BE2C (cell line): ENCODE measurements around the gene GAD1.

Experiments
- DNase-seq: peaks from one replicate; pipeline ENCODE4 v3.0.0-alpha.2; 2020
- H3K27me3 ChIP-seq: fragments of 250-450 bp; sonication (Bioruptor Pico); 2 replicates; pipeline ENCODE4 v1.5.1; 2020; ENCODE audit warnings: mild to moderate bottlenecking
- H3K36me3 ChIP-seq: fragments of 250-450 bp; sonication (Bioruptor Pico); 2 replicates; pipeline ENCODE4 v1.5.1; 2020; ENCODE audit warnings: mild to moderate bottlenecking
- H3K4me1 ChIP-seq: fragments of 250-450 bp; sonication (Bioruptor Pico); 2 replicates; pipeline ENCODE4 v1.5.1; 2020
- H3K4me3 ChIP-seq: 2 replicates; pipeline ENCODE4 v1.5.1; 2011; ENCODE audit warnings: low read depth, low read length
- H3K9me3 ChIP-seq: fragments of 250-450 bp; sonication (Bioruptor Pico); 2 replicates; pipeline ENCODE4 v1.5.1; 2020
- TF ChIP-seq, protein P1 (sequence below): IDR thresholded peaks from 2 replicates; pipeline ENCODE4 v1.5.1; 2012; ENCODE audit warnings: mild to moderate bottlenecking, low read depth, low read length

Gene GAD1

DNA sequence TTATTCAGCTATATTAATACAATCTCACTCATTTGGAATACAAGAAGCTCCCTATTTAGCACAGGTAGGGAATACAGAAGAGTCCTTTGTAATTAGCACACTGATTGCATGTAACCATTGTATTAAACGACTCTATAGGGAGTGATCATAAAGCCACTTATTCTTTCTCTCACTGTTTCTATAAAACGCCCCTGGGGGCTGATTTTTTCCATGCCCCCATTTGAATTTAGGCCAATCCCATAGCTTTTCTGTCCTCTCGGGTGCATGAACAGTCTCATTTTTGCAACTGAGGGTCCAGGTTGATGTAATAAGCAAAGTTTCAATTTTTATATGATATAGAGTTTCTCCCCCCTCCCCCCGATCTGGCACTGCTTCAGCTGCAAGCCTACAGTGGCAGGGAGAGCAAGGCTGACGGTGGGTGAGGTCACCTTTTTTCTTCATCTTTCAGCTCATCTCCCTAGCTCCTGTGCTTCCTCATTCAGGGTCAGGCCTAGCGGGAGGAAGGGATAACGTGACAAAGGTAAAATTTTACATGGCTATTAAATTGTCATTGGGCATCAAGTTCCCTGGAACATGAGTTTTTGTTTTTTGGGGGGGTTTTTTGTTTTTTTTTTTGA lies 45.7 kb downstream of the GAD1 start:
- TF ChIP-seq, protein P1, sequence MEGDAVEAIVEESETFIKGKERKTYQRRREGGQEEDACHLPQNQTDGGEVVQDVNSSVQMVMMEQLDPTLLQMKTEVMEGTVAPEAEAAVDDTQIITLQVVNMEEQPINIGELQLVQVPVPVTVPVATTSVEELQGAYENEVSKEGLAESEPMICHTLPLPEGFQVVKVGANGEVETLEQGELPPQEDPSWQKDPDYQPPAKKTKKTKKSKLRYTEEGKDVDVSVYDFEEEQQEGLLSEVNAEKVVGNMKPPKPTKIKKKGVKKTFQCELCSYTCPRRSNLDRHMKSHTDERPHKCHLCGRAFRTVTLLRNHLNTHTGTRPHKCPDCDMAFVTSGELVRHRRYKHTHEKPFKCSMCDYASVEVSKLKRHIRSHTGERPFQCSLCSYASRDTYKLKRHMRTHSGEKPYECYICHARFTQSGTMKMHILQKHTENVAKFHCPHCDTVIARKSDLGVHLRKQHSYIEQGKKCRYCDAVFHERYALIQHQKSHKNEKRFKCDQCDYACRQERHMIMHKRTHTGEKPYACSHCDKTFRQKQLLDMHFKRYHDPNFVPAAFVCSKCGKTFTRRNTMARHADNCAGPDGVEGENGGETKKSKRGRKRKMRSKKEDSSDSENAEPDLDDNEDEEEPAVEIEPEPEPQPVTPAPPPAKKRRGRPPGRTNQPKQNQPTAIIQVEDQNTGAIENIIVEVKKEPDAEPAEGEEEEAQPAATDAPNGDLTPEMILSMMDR, result no peak
- DNase-seq, result no peak
- Histone ChIP-seq H3K9me3 (no peaks in the 10 kb centered on the region), H3K4me1 (no peaks in the 10 kb centered on the region), H3K4me3 (no peak overlapping the region), H3K36me3 (no peaks in the 10 kb centered on the region), H3K27me3 (no peaks in the 10 kb centered on the region)

DNA sequence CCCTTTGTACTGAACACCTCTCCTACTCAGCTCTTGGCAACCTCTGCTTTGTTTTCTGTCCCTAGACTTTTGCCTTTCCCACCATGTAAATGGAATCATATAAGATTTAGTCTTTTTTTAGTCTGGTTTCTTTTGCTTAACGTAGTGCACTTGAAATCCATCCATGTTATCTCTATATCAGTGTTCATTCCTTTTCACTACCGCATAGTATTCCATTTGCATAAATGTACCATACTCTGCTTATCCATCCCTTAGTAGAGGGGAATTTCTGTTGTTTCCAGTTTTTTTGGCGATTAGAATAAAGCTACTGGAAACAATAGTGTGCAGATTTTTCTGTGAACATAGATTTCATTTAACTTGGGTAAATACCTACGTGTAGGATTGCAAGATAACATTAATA lies 46.4 kb downstream of the GAD1 start:
- Histone ChIP-seq H3K9me3 (no peaks in the 10 kb centered on the region), H3K36me3 (no peaks in the 10 kb centered on the region), H3K27me3 (no peaks in the 10 kb centered on the region), H3K4me1 (no peaks in the 10 kb centered on the region), H3K4me3 (no peak overlapping the region)
- TF ChIP-seq, protein P1, result no peak
- no peak for DNase-seq

DNA sequence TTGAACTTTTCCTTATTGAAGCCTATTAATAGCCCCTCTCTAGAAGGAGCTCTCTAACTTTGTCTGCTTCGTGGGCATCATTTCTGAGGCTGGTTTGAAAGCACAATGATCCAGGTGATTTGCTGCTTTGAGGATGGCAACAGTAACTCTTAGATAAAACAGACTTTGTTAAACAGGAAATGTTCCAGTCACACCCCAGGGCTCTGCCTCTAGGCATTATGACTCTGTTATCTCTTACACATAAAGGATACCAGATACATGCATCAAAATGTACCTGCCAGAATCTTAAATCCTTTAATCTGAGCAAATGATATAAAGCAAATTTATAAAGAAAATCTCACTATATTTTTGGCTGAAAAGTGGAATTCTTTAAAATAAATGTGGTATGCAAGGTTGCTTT lies 52.3 kb downstream of the GAD1 start:
- no peaks in the 10 kb centered on the region for H3K4me1 ChIP-seq
- H3K36me3 ChIP-seq, result no peaks in the 10 kb centered on the region
- TF ChIP-seq, protein P1, result no peak
- no peak for DNase-seq
- H3K4me3 ChIP-seq, result no peak overlapping the region
- no peaks in the 10 kb centered on the region for H3K27me3 ChIP-seq
- H3K9me3 ChIP-seq, result no peaks in the 10 kb centered on the region

DNA sequence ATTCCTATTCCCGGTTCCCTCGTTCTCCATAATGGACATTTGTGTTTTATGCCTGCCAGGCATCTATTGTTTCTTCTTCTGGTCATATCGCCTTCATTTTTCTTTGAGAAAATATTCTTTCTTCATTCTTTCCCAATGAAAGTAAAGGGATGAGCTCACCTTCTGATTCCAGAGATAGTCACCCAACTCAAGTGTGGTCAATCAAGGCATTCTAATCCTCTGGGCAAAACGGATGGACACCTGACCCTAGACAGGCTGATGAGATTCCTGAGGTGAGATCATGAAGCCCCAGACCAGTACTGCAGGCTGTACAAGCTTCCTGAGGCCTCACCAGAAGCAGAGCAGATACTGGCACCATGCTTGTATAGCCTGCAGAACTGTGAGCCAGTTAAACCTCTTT lies 52.8 kb downstream of the GAD1 start:
- DNase-seq, result no peak

DNA sequence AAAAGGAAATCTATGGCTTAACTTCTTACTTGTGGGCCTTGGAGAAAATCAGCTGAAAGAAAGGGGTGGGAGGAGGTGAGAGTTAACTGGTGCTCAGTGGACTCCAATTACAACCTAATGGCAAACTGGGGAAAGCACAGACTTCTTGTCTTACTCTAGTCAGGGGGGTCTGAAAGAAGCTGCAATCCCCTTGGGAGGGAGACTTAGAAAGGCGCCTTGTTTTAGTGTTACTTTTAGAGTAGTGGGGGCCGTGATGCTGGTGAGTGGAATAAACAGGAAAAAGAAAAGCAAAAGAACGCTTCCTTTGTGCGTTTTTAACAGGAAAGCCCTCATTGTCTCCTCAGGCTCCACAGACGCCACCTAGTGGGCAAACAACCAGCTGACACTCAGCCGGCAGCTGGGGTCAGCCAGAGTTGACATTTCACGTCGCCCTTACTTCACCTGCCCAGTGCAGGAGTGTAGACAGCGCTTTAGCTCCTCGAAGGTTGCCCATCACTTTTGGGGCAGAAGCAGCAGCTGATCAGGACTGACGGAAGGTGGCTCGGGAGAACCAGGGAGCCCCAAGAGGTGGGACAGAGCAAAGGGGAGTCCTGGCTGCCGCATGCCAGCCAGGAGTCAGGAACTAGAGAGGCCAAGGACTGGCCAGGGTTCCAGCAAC lies 56.5 kb downstream of the GAD1 start:
- Histone ChIP-seq H3K4me3 (peak overlapping the region; percentile 38), H3K4me1 (no peaks in the 10 kb centered on the region), H3K9me3 (no peaks in the 10 kb centered on the region), H3K36me3 (no peaks in the 10 kb centered on the region), H3K27me3 (no peaks in the 10 kb centered on the region)
- DNase-seq, result peak; percentile 64
- TF ChIP-seq, protein P1, result peak; percentile 82

More for the DNA sequence above, 52.8 kb downstream of the GAD1 start:
- no peaks in the 10 kb centered on the region for H3K9me3 ChIP-seq
- TF ChIP-seq, protein P1, result no peak
- no peaks in the 10 kb centered on the region for H3K4me1 ChIP-seq
- H3K27me3 ChIP-seq, result no peaks in the 10 kb centered on the region
- no peaks in the 10 kb centered on the region for H3K36me3 ChIP-seq
- H3K4me3 ChIP-seq, result no peak overlapping the region

DNA sequence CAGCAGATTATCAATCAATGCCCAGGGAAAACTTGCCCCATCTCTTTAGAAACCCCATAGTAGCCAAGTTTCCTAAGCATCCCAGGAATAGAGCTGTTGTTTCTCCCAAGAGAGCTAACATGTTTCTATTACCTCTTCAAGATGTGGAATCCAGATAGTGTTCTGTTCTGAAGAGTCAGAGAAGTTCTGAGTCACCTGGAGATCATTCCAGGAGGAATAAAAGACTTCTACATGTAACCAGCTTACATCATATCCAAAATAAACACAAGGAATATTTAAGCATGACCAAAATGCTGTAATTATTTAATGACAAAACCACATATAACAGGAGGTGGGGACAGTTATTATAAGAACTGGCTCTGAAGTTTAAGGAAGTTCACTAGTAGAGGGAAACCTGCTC lies 61.4 kb downstream of the GAD1 start:
- Histone ChIP-seq H3K4me1 (no peaks in the 10 kb centered on the region), H3K27me3 (no peaks in the 10 kb centered on the region), H3K36me3 (no peaks in the 10 kb centered on the region), H3K9me3 (no peaks in the 10 kb centered on the region), H3K4me3 (no peak overlapping the region)
- TF ChIP-seq, protein P1, result no peak
- DNase-seq, result no peak
